B cell (primary cell): ENCODE data around the gene TMEM86B.

ENCODE experiments used
- EZH2 ChIP-seq: IDR thresholded peaks from 2 replicates; pipeline ENCODE4 v1.6.1; 2012; ENCODE audit warnings: borderline replicate concordance, low read depth, mild to moderate bottlenecking, moderate library complexity, low read length; ENCODE audit not compliant: insufficient read depth, poor library complexity, severe bottlenecking
- TF ChIP-seq, protein P1 (sequence below): fragments of 200-600 bp; IDR thresholded peaks from one replicate; pipeline ENCODE4 v1.8.0; 2022; ENCODE audit warnings: antibody characterized with exemption, mild to moderate bottlenecking

DNA sequence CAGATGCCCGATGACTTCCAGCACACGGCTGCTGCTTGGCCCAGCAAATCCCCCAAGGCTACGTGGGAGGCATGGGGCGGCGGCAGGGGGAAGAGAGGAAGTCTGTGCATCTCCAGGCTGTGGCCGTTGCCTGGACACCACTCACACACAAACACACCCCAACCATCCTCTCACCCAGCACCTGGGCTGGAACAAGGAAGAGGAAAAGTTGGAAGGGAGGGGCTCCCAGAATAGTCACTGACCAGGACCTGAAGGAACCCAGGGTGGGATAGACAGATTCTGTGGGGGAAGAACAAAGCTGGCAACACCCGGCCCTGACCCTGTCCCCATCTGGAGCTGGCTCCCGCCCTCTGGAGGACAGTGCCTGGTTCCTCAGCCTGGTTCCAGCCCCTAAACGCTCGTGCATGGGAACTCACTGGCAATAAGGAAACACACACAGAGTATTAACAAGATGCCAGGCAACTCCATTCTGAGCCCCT, 19.1 kb upstream of the TMEM86B start:
- TF ChIP-seq, protein P1, sequence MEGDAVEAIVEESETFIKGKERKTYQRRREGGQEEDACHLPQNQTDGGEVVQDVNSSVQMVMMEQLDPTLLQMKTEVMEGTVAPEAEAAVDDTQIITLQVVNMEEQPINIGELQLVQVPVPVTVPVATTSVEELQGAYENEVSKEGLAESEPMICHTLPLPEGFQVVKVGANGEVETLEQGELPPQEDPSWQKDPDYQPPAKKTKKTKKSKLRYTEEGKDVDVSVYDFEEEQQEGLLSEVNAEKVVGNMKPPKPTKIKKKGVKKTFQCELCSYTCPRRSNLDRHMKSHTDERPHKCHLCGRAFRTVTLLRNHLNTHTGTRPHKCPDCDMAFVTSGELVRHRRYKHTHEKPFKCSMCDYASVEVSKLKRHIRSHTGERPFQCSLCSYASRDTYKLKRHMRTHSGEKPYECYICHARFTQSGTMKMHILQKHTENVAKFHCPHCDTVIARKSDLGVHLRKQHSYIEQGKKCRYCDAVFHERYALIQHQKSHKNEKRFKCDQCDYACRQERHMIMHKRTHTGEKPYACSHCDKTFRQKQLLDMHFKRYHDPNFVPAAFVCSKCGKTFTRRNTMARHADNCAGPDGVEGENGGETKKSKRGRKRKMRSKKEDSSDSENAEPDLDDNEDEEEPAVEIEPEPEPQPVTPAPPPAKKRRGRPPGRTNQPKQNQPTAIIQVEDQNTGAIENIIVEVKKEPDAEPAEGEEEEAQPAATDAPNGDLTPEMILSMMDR: no peak
- TF ChIP-seq EZH2: no peak
